ENCODE measurements around the gene ANKRD33B.

DNA sequence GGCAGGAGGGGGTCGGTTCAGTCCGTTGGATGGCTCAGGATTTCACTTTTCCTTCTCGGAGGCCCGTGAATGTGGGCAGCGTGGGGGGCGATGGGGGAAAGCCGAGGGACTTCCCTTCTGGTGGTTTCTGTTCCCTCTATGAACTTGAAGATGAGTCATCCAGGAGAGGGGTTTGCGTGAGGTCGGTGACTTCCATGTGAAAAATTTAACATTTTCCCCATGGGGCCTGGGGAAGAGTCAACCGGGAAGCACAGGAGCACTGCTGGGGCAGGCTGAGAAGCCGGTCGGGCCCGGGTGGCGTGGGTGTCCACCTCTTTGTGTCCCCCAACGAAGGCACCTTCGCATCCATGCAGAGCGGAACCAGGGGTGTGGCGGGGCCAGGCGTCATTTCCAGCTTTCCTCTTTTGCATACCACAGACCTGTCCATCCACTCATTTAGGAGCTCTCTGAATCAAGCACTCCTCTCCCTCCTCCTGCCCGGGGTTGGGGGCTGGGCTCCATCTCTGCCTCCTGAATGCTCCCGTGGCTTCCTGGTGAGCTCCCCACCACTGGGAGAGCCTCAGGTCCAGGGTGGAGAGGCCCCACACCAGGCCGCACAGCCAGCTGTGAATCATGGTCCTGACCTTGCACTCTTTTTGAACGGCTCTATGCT is 68.4 kb downstream of the ANKRD33B start:
- TF ChIP-seq, protein P1, sequence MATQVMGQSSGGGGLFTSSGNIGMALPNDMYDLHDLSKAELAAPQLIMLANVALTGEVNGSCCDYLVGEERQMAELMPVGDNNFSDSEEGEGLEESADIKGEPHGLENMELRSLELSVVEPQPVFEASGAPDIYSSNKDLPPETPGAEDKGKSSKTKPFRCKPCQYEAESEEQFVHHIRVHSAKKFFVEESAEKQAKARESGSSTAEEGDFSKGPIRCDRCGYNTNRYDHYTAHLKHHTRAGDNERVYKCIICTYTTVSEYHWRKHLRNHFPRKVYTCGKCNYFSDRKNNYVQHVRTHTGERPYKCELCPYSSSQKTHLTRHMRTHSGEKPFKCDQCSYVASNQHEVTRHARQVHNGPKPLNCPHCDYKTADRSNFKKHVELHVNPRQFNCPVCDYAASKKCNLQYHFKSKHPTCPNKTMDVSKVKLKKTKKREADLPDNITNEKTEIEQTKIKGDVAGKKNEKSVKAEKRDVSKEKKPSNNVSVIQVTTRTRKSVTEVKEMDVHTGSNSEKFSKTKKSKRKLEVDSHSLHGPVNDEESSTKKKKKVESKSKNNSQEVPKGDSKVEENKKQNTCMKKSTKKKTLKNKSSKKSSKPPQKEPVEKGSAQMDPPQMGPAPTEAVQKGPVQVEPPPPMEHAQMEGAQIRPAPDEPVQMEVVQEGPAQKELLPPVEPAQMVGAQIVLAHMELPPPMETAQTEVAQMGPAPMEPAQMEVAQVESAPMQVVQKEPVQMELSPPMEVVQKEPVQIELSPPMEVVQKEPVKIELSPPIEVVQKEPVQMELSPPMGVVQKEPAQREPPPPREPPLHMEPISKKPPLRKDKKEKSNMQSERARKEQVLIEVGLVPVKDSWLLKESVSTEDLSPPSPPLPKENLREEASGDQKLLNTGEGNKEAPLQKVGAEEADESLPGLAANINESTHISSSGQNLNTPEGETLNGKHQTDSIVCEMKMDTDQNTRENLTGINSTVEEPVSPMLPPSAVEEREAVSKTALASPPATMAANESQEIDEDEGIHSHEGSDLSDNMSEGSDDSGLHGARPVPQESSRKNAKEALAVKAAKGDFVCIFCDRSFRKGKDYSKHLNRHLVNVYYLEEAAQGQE (IDR thresholded peaks at IDR 0.05; ENCODE audit: unreplicated experiment), result no peak
- TF ChIP-seq, protein P2, sequence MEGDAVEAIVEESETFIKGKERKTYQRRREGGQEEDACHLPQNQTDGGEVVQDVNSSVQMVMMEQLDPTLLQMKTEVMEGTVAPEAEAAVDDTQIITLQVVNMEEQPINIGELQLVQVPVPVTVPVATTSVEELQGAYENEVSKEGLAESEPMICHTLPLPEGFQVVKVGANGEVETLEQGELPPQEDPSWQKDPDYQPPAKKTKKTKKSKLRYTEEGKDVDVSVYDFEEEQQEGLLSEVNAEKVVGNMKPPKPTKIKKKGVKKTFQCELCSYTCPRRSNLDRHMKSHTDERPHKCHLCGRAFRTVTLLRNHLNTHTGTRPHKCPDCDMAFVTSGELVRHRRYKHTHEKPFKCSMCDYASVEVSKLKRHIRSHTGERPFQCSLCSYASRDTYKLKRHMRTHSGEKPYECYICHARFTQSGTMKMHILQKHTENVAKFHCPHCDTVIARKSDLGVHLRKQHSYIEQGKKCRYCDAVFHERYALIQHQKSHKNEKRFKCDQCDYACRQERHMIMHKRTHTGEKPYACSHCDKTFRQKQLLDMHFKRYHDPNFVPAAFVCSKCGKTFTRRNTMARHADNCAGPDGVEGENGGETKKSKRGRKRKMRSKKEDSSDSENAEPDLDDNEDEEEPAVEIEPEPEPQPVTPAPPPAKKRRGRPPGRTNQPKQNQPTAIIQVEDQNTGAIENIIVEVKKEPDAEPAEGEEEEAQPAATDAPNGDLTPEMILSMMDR (conservative IDR thresholded peaks at IDR 0.05; ENCODE audit: low read depth in 2 of 2), result no peak

Measured in GM23338 (cell line).